MG63 (cell line): ENCODE results near the gene CDH4. TPM values are rescaled to one million over a fixed set of nuclear protein-coding genes. Genes with fewer than 3 reads are reported as not detected.
"Not testable (repeated sequence)": the region's sequence is repeated elsewhere in the genome, so short reads cannot be mapped to it uniquely, and the experiment has no call there.

Source experiments
- DNase-seq: peaks from one replicate; pipeline ENCODE4 v3.0.0-alpha.2; 2020
- H3K27me3 ChIP-seq: fragments of 250-450 bp; sonication (Bioruptor Pico); 2 replicates; pipeline ENCODE4 v1.5.1; 2020; ENCODE audit warnings: mild to moderate bottlenecking, moderate library complexity
- H3K36me3 ChIP-seq: fragments of 250-450 bp; sonication (Bioruptor Pico); 2 replicates; pipeline ENCODE4 v1.5.1; 2020; ENCODE audit warnings: mild to moderate bottlenecking, moderate library complexity
- H3K4me3 ChIP-seq: fragments of 250-450 bp; sonication (Bioruptor Pico); 2 replicates; pipeline ENCODE4 v1.5.1; 2020; ENCODE audit warnings: mild to moderate bottlenecking, moderate library complexity
- H3K9me3 ChIP-seq: fragments of 250-450 bp; sonication (Bioruptor Pico); 2 replicates; pipeline ENCODE4 v1.5.1; 2020; ENCODE audit warnings: mild to moderate bottlenecking, moderate library complexity
- total RNA-seq: library from RNA; depleted of rRNA; stranded (reverse); fragments of >200 nt; shearing (Covaris generic); gene quantifications from 2 replicates; pipeline ENCODE4 v1.2.3, GENCODE V29; 2014; ENCODE audit warnings: low replicate concordance

The CDH4 gene
- total RNA-seq, 1 experiment from 2014 or later, result not detected

- Histone ChIP-seq H3K9me3 (no peaks in the 10 kb centered on the region), H3K27me3 (no peaks in the 10 kb centered on the region), H3K4me3 (no peak overlapping the region), H3K36me3 (peaks cover 30% of the 10 kb centered on the region)
- DNase-seq, result no peak
These were observed 720.8 kb downstream of the CDH4 start for GRCh38 chr20:61972636-61973508.

GRCh38 chr20:61973515-61974356 lies 721.7 kb downstream of the CDH4 start:
- no peaks in the 10 kb centered on the region for H3K9me3 ChIP-seq
- H3K36me3 ChIP-seq, result peaks cover 30% of the 10 kb centered on the region
- DNase-seq, result no peak
- H3K27me3 ChIP-seq, result no peaks in the 10 kb centered on the region
- H3K4me3 ChIP-seq, result no peak overlapping the region

GRCh38 chr20:61974357-61974665 lies 722.2 kb downstream of the CDH4 start:
- no peaks in the 10 kb centered on the region for H3K27me3 ChIP-seq
- DNase-seq, result no peak
- peaks cover 30% of the 10 kb centered on the region for H3K36me3 ChIP-seq
- H3K4me3 ChIP-seq, result no peak overlapping the region
- no peaks in the 10 kb centered on the region for H3K9me3 ChIP-seq

GRCh38 chr20:61975407-61976129 lies 723.5 kb downstream of the CDH4 start:
- no peaks in the 10 kb centered on the region for H3K9me3 ChIP-seq
- H3K4me3 ChIP-seq, result no peak overlapping the region
- peaks cover 30% of the 10 kb centered on the region for H3K36me3 ChIP-seq
- H3K27me3 ChIP-seq, result no peaks in the 10 kb centered on the region
- no peak for DNase-seq

DNA sequence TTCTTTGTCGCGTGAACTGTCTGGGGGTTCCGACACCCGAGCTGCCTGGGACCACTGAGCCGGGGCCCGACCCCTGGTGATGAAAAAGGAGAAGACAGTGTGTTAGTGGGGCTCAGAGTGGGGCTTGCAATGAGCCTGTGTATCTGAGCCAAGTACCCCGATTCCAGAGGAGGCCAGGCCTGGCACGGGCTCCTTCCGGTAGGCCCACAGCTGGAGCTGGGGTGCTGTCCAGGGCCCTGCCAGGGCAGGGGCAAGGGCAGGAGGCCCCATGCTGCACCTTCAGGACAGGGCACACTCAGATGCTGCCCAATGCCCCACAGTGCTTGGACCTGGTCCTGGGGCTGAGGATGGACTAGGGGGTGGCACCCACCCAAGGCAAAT lies 724.2 kb downstream of the CDH4 start:
- no peaks in the 10 kb centered on the region for H3K9me3 ChIP-seq
- no peaks in the 10 kb centered on the region for H3K27me3 ChIP-seq
- DNase-seq, result no peak
- H3K36me3 ChIP-seq, result peaks cover 33% of the 10 kb centered on the region
- H3K4me3 ChIP-seq, result no peak overlapping the region

DNA sequence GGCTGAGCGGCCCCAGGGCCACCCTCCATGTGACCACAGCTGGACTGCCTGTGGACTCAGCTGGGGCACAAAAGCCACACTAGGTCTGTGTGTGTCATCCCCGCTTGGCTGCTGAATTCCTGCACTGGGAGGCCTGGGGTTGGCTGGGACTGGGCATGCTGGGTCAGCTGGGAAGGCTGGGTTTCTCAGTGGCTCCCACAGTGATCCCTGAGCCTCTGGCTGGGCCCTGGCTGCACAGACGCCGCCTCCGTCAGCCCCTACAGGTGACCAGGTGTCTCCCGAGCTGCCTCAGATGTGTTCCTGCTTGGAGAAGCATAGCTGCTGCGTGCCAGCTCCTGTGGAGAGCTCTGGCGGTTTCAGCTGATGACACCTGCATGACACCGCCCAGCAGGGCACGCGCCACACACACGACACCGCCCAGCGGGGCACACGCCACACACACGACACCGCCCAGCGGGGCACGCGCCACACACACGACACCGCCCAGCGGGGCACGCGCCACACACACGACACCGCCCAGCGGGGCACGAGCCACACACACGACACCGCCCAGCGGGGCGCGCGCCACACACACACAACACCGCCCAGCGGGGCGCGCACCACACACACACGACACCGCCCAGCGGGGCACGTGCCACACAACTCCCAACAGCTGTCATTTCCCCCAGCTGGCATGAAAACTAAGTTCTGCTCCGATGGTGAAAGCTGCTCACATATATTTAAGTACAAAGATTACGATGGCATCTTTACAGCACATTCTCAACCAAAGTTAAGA lies 724.8 kb downstream of the CDH4 start:
- Histone ChIP-seq H3K27me3 (no peaks in the 10 kb centered on the region), H3K36me3 (peaks cover 33% of the 10 kb centered on the region), H3K9me3 (no peaks in the 10 kb centered on the region), H3K4me3 (no peak overlapping the region)
- DNase-seq, result no peak

- no peak overlapping the region for H3K4me3 ChIP-seq
- no peaks in the 10 kb centered on the region for H3K27me3 ChIP-seq
- no peaks in the 10 kb centered on the region for H3K9me3 ChIP-seq
- peaks cover 29% of the 10 kb centered on the region for H3K36me3 ChIP-seq
- DNase-seq, result no peak
These were observed 725.3 kb downstream of the CDH4 start for GRCh38 chr20:61977419-61977786.

- Histone ChIP-seq H3K9me3 (no peaks in the 10 kb centered on the region), H3K4me3 (no peak overlapping the region), H3K36me3 (peaks cover 20% of the 10 kb centered on the region), H3K27me3 (no peaks in the 10 kb centered on the region)
- no peak for DNase-seq
These were observed 726.4 kb downstream of the CDH4 start for GRCh38 chr20:61978491-61978890.

GRCh38 chr20:61979090-61979489 lies 727.0 kb downstream of the CDH4 start:
- H3K4me3 ChIP-seq, result no peak overlapping the region
- no peaks in the 10 kb centered on the region for H3K9me3 ChIP-seq
- H3K36me3 ChIP-seq, result peaks cover 14% of the 10 kb centered on the region
- H3K27me3 ChIP-seq, result no peaks in the 10 kb centered on the region
- no peak for DNase-seq

GRCh38 chr20:61979701-61980635 lies 727.9 kb downstream of the CDH4 start:
- no peaks in the 10 kb centered on the region for H3K27me3 ChIP-seq
- H3K36me3 ChIP-seq, result peaks cover 9% of the 10 kb centered on the region
- H3K9me3 ChIP-seq, result no peaks in the 10 kb centered on the region
- no peak for DNase-seq
- H3K4me3 ChIP-seq, result no peak overlapping the region

GRCh38 chr20:61980647-61981583 lies 728.9 kb downstream of the CDH4 start:
- no peaks in the 10 kb centered on the region for H3K9me3 ChIP-seq
- H3K4me3 ChIP-seq, result no peak overlapping the region
- peaks cover 11% of the 10 kb centered on the region for H3K36me3 ChIP-seq
- no peaks in the 10 kb centered on the region for H3K27me3 ChIP-seq
- peak; percentile 41 for DNase-seq

GRCh38 chr20:61981691-61982090 lies 729.6 kb downstream of the CDH4 start:
- not testable (repeated sequence) for H3K4me3 ChIP-seq, H3K27me3 ChIP-seq, DNase-seq, H3K36me3 ChIP-seq, H3K9me3 ChIP-seq

GRCh38 chr20:61982191-61982950 lies 730.3 kb downstream of the CDH4 start:
- DNase-seq, result no peak
- Histone ChIP-seq H3K27me3 (no peaks in the 10 kb centered on the region), H3K9me3 (no peaks in the 10 kb centered on the region), H3K4me3 (no peak overlapping the region), H3K36me3 (peaks cover 9% of the 10 kb centered on the region)

- Histone ChIP-seq H3K27me3 (no peaks in the 10 kb centered on the region), H3K9me3 (no peaks in the 10 kb centered on the region), H3K36me3 (peaks cover 13% of the 10 kb centered on the region), H3K4me3 (no peak overlapping the region)
- DNase-seq, result no peak
These were observed 730.9 kb downstream of the CDH4 start for GRCh38 chr20:61982951-61983315.
